Karpas-422 (cell line): Measurements from ENCODE around the gene GGA1. TPM values are rescaled to one million over a fixed set of nuclear protein-coding genes. Genes with fewer than 3 reads are reported as not detected.
A peak's percentile ranks its signal among the peaks of the same experiment; 100 is the strongest.

Experiments used
- DNase-seq: peaks from one replicate; pipeline ENCODE4 v3.0.0-alpha.2; 2015
- H2AFZ ChIP-seq: fragments of 200-600 bp; sonication (generic); 2 replicates; pipeline ENCODE4 v1.6.1; 2014; ENCODE audit warnings: antibody characterized with exemption, low read length, mixed read lengths
- H3K27ac ChIP-seq: fragments of 200-600 bp; sonication (generic); 2 replicates; pipeline ENCODE4 v1.5.1; 2014; ENCODE audit warnings: mild to moderate bottlenecking, low read length, moderate library complexity
- H3K27me3 ChIP-seq: fragments of 200-600 bp; sonication (generic); 2 replicates; pipeline ENCODE4 v1.6.1; 2014; ENCODE audit warnings: low read length, mixed read lengths
- H3K36me3 ChIP-seq: fragments of 200-600 bp; sonication (generic); 2 replicates; pipeline ENCODE4 v1.6.1; 2014; ENCODE audit warnings: low read length, mixed read lengths; ENCODE audit not compliant: insufficient read depth
- H3K4me1 ChIP-seq: fragments of 200-600 bp; sonication (generic); 2 replicates; pipeline ENCODE4 v1.6.1; 2014; ENCODE audit warnings: mild to moderate bottlenecking, low read length, mixed read lengths
- H3K4me2 ChIP-seq: fragments of 200-600 bp; sonication (generic); 2 replicates; pipeline ENCODE4 v1.6.1; 2014; ENCODE audit warnings: low read length, low read depth, mild to moderate bottlenecking; ENCODE audit not compliant: poor library complexity, severe bottlenecking
- H3K4me3 ChIP-seq: fragments of 200-600 bp; sonication (generic); 2 replicates; pipeline ENCODE4 v1.5.1; 2014; ENCODE audit warnings: mild to moderate bottlenecking, antibody characterized with exemption, low read length, mixed read lengths
- H3K79me2 ChIP-seq: fragments of 200-600 bp; sonication (generic); 2 replicates; pipeline ENCODE4 v1.6.1; 2014; ENCODE audit warnings: mild to moderate bottlenecking, low read length, mixed read lengths
- H3K9ac ChIP-seq: fragments of 200-600 bp; sonication (generic); 2 replicates; pipeline ENCODE4 v1.6.0; 2014; ENCODE audit warnings: low read length
- H3K9me2 ChIP-seq: fragments of 200-600 bp; sonication (generic), shearing (Covaris generic); replicated peaks from 2 replicates; pipeline ENCODE4 v1.6.0; 2014; ENCODE audit warnings: mild to moderate bottlenecking, low read length, moderate library complexity; ENCODE audit not compliant: insufficient read depth
- H3K9me3 ChIP-seq: fragments of 300-700, 200-600 bp; sonication (generic); 2 replicates; pipeline ENCODE4 v1.6.1; 2014; ENCODE audit warnings: low read length, mixed read lengths
- H4K20me1 ChIP-seq: fragments of 200-600 bp; sonication (generic); 2 replicates; pipeline ENCODE4 v1.6.1; 2014; ENCODE audit warnings: mild to moderate bottlenecking, antibody characterized with exemption, low read length, low read depth; ENCODE audit not compliant: insufficient read depth
- total RNA-seq: library from RNA; depleted of rRNA; stranded (reverse); fragments of >200 nt; shearing (Covaris generic); gene quantifications from 2 replicates; pipeline ENCODE4 v1.2.3, GENCODE V29; 2014; ENCODE audit warnings: low replicate concordance; rRNA removed

GGA1 gene
- total RNA-seq, result 64.3 and 97.3 TPM in 2 replicates

GRCh38 chr22:37608477-37609239 is at the start of gene GGA1:
GGA1 (plus strand) TSS chr22:37608834; CDS start chr22:37608861, 27 bp downstream.
- H3K79me2 ChIP-seq, result peaks cover 34% of the 10 kb centered on the region
- H3K4me2 ChIP-seq, result peak within 1 kb of the TSS; percentile 78
- peak within 1 kb of the TSS; percentile 85 for H3K9ac ChIP-seq
- no peaks in the 10 kb centered on the region for H3K9me2 ChIP-seq
- H2AFZ ChIP-seq, result peak within 1 kb of the TSS; percentile 51; the same call in 1 of the 2 replicates
- H3K27me3 ChIP-seq, result no peaks in the 10 kb centered on the region
- peak within 1 kb of the TSS; percentile 87 for H3K27ac ChIP-seq
- no peaks in the 10 kb centered on the region for H3K9me3 ChIP-seq
- H4K20me1 ChIP-seq, result no peaks in the 10 kb centered on the region
- peak; percentile 98 for DNase-seq
- H3K4me1 ChIP-seq, result peaks cover 31% of the 10 kb centered on the region
- peaks cover 3% of the 10 kb centered on the region; the same call in 1 of the 2 replicates for H3K36me3 ChIP-seq
- H3K4me3 ChIP-seq, result peak within 1 kb of the TSS; percentile 81

- Histone ChIP-seq H3K4me2 (no peak overlapping the region), H3K27ac (no peak overlapping the region), H3K9me2 (no peaks in the 10 kb centered on the region), H4K20me1 (no peaks in the 10 kb centered on the region), H3K9ac (no peak overlapping the region), H3K79me2 (no peaks in the 10 kb centered on the region), H3K9me3 (no peaks in the 10 kb centered on the region), H3K4me1 (peaks cover 10% of the 10 kb centered on the region), H3K27me3 (no peaks in the 10 kb centered on the region), H3K36me3 (no peaks in the 10 kb centered on the region), H3K4me3 (no peak overlapping the region), H2AFZ (no peak overlapping the region)
- no peak for DNase-seq
Measured at GRCh38 chr22:37559521-37559900, 49.1 kb upstream of the GGA1 start.

- Histone ChIP-seq H3K4me2 (no peak within 1 kb of the TSS), H3K9me2 (no peaks in the 10 kb centered on the region), H3K9me3 (no peaks in the 10 kb centered on the region), H3K36me3 (no peaks in the 10 kb centered on the region), H3K27ac (no peak within 1 kb of the TSS), H3K9ac (no peak within 1 kb of the TSS), H3K4me1 (peaks cover 10% of the 10 kb centered on the region), H4K20me1 (no peaks in the 10 kb centered on the region), H2AFZ (no peak within 1 kb of the TSS), H3K4me3 (no peak within 1 kb of the TSS), H3K27me3 (no peaks in the 10 kb centered on the region), H3K79me2 (no peaks in the 10 kb centered on the region)
- DNase-seq, result no peak
Measured at GRCh38 chr22:37559901-37560607, 48.6 kb upstream of the GGA1 start, which contains the start of gene CDC42EP1. CDC42EP1 (plus strand) TSS chr22:37560480; CDS start chr22:37566350, 5,870 bp downstream.

GRCh38 chr22:37560608-37561211 is 47.9 kb upstream of the GGA1 start:
- H4K20me1 ChIP-seq, result no peaks in the 10 kb centered on the region
- no peak overlapping the region for H3K27ac ChIP-seq
- no peak for DNase-seq
- no peaks in the 10 kb centered on the region for H3K36me3 ChIP-seq
- no peak overlapping the region for H3K9ac ChIP-seq
- H3K27me3 ChIP-seq, result no peaks in the 10 kb centered on the region
- H2AFZ ChIP-seq, result no peak overlapping the region
- H3K9me2 ChIP-seq, result no peaks in the 10 kb centered on the region
- H3K4me3 ChIP-seq, result no peak overlapping the region
- H3K4me2 ChIP-seq, result no peak overlapping the region
- H3K79me2 ChIP-seq, result no peaks in the 10 kb centered on the region
- H3K4me1 ChIP-seq, result peaks cover 10% of the 10 kb centered on the region
- H3K9me3 ChIP-seq, result no peaks in the 10 kb centered on the region

GRCh38 chr22:37561212-37562048 is 47.2 kb upstream of the GGA1 start:
- H3K4me2 ChIP-seq, result no peak overlapping the region
- DNase-seq, result peak; percentile 91
- H4K20me1 ChIP-seq, result no peaks in the 10 kb centered on the region

GRCh38 chr22:37562049-37562875 is 46.4 kb upstream of the GGA1 start:
- no peak overlapping the region for H3K9ac ChIP-seq
- H3K79me2 ChIP-seq, result no peaks in the 10 kb centered on the region
- H3K4me2 ChIP-seq, result no peak overlapping the region
- H3K4me1 ChIP-seq, result peaks cover 10% of the 10 kb centered on the region
- H3K9me3 ChIP-seq, result no peaks in the 10 kb centered on the region
- no peaks in the 10 kb centered on the region for H4K20me1 ChIP-seq
- peak overlapping the region; percentile 7; the same call in 1 of the 2 replicates for H2AFZ ChIP-seq
- no peaks in the 10 kb centered on the region for H3K9me2 ChIP-seq
- H3K4me3 ChIP-seq, result no peak overlapping the region
- no peaks in the 10 kb centered on the region for H3K36me3 ChIP-seq
- H3K27me3 ChIP-seq, result no peaks in the 10 kb centered on the region
- no peak for DNase-seq
- no peak overlapping the region for H3K27ac ChIP-seq

More at GRCh38 chr22:37561212-37562048, 47.2 kb upstream of the GGA1 start:
- Histone ChIP-seq H3K79me2 (no peaks in the 10 kb centered on the region), H3K27me3 (no peaks in the 10 kb centered on the region), H3K9me3 (no peaks in the 10 kb centered on the region), H3K27ac (no peak overlapping the region), H3K4me3 (no peak overlapping the region), H2AFZ (peak overlapping the region; percentile 7; the same call in 1 of the 2 replicates), H3K9ac (no peak overlapping the region), H3K9me2 (no peaks in the 10 kb centered on the region), H3K36me3 (no peaks in the 10 kb centered on the region), H3K4me1 (peaks cover 10% of the 10 kb centered on the region)
